ENCODE results near the gene LHFPL2.
"Not testable (repeated sequence)": the region's sequence is repeated elsewhere in the genome, so short reads cannot be mapped to it uniquely, and the experiment has no call there.

LHFPL2 gene

GRCh38 chr5:78638973-78639669 lies 9.5 kb downstream of the LHFPL2 start:
- no peak for DNase-seq

- DNase-seq, result peak; percentile 84 to 86
Measured at GRCh38 chr5:78638423-78638822, 10.1 kb downstream of the LHFPL2 start.

- DNase-seq, result no peak
Measured at GRCh38 chr5:78637468-78637867, 11.1 kb downstream of the LHFPL2 start.

- no peak for DNase-seq
Measured at GRCh38 chr5:78636682-78637081, 11.9 kb downstream of the LHFPL2 start.

GRCh38 chr5:78634634-78635033 lies 13.9 kb downstream of the LHFPL2 start:
- DNase-seq, result no peak

GRCh38 chr5:78634229-78634628 lies 14.3 kb downstream of the LHFPL2 start:
- DNase-seq, result peak; percentile 52 to 59

GRCh38 chr5:78633700-78634099 lies 14.9 kb downstream of the LHFPL2 start:
- no peak for DNase-seq

GRCh38 chr5:78632467-78632866 lies 16.1 kb downstream of the LHFPL2 start:
- no peak for DNase-seq

- no peak for DNase-seq
Measured at GRCh38 chr5:78631931-78632330, 16.6 kb downstream of the LHFPL2 start.

- DNase-seq, result no peak
Measured at GRCh38 chr5:78630047-78630446, 18.5 kb downstream of the LHFPL2 start.

- DNase-seq, result no peak
Measured at GRCh38 chr5:78629624-78630023, 18.9 kb downstream of the LHFPL2 start.

GRCh38 chr5:78628270-78628992 lies 20.1 kb downstream of the LHFPL2 start:
- no peak for DNase-seq

GRCh38 chr5:78627766-78628165 lies 20.8 kb downstream of the LHFPL2 start:
- no peak for DNase-seq

- no peak for DNase-seq
Measured at GRCh38 chr5:78627175-78627574, 21.4 kb downstream of the LHFPL2 start.

- no peak for DNase-seq
Measured at GRCh38 chr5:78626009-78626571, 22.5 kb downstream of the LHFPL2 start.

- no peak for DNase-seq
Measured at GRCh38 chr5:78624992-78625391, 23.6 kb downstream of the LHFPL2 start.

GRCh38 chr5:78624011-78624541 lies 24.5 kb downstream of the LHFPL2 start:
- no peak for DNase-seq

- no peak for DNase-seq
Measured at GRCh38 chr5:78622302-78622971, 26.1 kb downstream of the LHFPL2 start.

GRCh38 chr5:78621291-78621738 lies 27.3 kb downstream of the LHFPL2 start:
- peak; percentile 51 to 59 for DNase-seq

- DNase-seq, result not testable (repeated sequence)
Measured at GRCh38 chr5:78620119-78620518, 28.5 kb downstream of the LHFPL2 start.

- no peak for DNase-seq
Measured at GRCh38 chr5:78618303-78618702, 30.3 kb downstream of the LHFPL2 start.

- DNase-seq, result no peak
Measured at GRCh38 chr5:78615697-78616096, 32.9 kb downstream of the LHFPL2 start.

GRCh38 chr5:78614816-78615215 lies 33.8 kb downstream of the LHFPL2 start:
- no peak for DNase-seq
